Renal pelvis (tissue), 4 donors: ENCODE data around the gene ANKRD60. TPM values are rescaled to one million over a fixed set of nuclear protein-coding genes. Genes with fewer than 3 reads are reported as not detected.

Experiments
- DNase-seq: peaks from one replicate; pipeline ENCODE4 v3.0.0-alpha.2; 2013
- polyA plus RNA-seq, 3 donors: library from polyadenylated mRNA; unstranded; fragments of 120-200 nt; gene quantifications; one replicate each; pipeline ENCODE4 v1.2.1, GENCODE V29; 2013; ENCODE audit not compliant: insufficient read length in 3 of 3

ANKRD60 gene
- polyA plus RNA-seq, 3 donors, result not detected

DNA sequence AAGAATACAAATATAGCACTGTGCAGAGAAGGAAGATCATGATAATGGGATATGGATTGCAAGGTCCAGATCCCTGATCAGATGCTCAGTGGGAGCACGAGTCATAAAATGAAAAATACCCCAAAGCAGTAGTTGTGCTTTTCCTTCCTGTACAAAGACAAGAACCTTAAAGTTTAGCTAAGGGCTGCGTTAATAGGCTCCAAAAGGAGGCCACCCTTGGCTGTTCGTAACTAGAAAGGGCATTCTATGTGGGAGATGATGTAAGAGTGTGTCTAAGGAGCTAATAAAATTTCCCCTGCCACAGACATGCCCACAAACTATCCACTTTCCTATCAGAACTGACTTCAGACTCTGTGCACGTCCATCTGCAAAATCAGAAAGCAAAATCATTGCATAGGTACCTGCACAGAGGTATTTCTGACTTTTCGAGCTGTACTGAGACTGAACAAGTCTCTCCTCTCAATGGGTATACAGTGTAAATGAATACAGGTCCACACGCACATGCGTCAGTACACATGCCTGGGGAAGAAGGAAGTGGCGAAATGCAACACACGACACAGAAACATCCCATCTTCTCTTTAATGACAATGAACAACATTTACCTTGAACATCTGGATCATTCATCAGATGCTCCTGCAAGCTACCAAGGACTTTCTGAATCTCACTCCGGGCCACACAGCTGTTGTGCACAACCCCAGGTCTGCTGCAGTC lies 16.9 kb upstream of the ANKRD60 start:
- no peak for DNase-seq

DNA sequence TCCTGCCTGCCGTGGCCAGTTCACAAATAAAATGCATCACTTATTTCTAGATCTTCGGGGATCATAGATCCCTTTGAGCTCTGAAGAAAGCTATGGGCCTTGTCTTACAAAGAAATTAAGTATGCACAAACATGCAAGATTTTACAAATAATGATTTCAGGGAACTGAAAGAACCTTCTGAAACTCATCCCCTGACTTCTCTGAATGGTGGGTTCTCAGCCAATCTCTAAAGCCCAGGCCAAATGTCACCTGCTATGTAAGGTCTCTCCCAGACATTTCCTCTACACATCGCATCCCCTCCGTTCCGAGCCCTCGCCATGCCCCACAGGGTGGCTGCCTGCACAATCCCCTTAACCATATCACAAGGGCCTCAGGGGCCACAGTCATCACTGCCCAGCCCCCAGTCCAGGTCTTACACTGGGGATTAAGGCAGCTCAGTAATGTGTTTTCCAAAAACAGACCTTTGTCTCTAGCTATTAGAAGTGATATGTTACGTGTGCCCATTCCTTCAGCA lies 16.1 kb upstream of the ANKRD60 start:
- DNase-seq, result no peak

DNA sequence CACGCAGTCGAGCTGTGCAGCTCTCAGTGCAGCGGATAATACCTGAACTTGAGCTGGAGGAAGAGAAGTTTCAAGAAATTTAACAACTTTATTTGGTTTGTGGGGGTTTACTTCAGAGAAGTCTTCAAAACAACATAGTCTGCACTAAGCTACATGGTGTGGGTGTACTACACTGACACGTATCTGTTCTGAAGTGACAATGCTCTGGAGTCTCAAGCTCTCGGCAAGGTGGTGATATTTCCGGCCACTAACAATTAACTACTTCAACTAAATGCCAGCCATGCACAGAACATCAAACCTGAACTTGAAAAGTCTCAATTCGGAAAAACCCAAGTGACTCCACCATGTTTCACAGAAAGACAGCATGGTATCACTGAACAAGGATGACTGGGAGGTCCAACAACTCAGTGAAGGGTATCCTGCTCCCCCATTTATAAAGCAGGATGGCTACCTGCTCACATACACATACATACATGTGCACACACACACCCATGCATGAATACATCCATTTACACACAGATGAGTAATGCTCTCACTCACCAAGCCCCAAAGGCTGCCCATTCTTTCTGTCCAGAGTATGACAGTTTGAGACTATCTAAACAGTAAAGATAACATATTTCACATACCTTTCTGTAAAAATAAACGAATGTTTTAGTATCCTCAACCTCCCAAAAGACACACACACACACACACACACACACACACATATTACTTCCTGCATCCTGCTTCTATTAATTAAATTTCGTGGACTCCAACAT lies 15.4 kb upstream of the ANKRD60 start:
- no peak for DNase-seq

DNA sequence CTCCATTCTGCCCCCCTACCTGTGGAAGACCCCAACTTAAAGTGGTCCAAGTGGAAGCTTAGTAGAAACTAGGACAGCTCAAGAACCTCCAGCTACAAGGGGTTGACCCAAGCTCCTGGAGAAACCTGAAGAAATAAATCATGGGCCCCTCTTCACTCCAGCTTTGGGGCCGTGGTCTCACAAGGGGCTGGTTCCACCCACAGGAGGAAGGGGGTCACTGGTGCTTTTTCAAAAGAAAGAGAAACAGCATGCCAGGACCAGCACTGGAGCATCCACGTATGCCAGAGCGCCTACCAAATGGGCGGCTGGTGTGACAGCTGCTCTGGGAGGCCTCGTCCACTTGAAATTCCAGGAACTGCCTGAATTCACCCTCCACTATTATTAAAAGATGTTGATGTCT lies 14.4 kb upstream of the ANKRD60 start:
- no peak for DNase-seq

DNA sequence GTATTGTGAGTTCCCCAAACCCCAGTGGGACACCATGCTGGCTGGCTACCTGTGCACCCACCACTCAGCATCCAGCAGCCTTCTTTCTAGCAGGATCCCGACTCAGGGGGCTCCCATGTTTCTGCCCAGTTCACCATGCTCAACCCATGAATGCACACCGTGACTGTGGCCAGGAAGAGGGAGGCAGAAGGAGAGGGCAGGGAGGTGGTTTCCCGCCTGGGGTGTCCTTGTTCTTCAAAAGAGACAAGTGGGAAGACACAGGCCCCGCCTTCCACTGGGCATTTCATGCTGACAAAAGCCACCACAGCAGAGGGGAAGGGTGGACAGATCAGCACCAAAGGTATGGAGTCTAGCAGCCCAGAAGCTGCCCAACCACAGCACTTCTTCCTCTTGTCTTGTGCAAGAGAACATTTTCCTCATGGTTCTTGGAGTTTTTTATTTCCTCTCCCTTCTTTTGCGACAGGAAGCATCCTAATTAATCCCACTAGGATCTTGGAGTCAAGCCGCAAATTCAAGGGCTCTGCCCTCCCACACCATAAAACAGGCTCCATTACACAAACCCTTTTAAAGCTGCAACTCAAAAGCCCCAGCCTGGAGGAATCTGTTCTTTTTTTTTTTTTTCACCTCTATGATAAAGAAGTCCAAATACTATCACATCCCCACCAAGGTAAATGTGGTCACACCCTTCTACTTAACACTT lies 13.5 kb upstream of the ANKRD60 start:
- DNase-seq, result no peak

DNA sequence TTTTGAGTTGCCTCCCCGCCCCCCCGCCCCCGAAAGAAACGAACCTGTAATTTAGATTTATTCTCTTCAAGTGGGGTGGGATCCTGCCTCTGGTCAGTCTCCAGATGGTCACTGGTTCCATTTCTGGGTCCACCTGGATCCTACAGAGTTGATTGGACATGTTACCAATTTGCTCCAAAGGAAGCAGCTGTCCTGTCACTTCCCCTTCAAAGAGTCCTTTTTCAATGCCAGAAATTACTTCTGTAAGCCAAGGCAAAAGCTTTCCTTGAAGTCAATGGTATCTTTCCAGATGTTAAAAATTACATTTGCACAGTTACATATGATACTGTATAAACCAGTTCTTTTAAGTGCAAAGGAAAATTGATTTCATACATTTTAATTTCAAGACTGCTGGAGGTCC lies 12.0 kb upstream of the ANKRD60 start:
- DNase-seq, result no peak

DNA sequence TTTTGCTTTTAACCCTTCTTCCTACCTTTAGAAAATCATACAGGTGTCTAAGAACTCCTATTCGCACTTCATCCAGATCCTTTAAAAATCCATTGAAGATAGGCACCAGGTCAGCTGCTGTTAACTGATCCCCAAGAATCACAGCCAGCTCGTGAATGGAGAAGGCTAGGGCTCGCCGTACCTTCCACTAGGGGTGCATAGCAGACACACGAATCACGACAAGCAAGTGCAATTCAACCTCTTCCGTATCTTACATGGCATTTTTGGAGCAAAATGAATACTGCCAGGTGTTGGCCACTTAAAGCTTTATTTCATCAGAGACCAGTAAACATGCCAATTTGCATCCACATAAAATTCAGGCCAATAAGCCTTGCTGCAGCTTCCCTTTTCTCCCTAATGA lies 10.8 kb upstream of the ANKRD60 start:
- no peak for DNase-seq

DNA sequence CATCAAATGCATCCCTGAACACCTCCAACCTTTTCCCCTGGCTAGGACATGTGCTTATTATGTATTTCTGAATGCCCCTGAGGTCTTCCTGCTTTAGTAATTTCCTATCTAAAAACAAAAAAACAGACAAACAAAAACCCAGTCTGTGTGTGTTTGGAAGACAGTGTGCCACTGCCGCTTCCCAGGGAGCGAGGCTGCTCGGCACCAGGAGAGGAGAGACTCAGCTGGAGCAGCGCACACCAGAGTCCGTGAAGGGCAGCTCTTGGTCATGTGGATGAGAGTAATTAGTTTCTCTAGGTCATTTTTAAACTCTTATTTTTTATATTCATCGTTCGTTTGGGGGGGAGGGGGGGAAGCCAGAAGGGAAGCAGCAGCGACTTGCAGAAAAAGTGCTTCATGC lies 10.0 kb upstream of the ANKRD60 start:
- DNase-seq, result no peak

DNA sequence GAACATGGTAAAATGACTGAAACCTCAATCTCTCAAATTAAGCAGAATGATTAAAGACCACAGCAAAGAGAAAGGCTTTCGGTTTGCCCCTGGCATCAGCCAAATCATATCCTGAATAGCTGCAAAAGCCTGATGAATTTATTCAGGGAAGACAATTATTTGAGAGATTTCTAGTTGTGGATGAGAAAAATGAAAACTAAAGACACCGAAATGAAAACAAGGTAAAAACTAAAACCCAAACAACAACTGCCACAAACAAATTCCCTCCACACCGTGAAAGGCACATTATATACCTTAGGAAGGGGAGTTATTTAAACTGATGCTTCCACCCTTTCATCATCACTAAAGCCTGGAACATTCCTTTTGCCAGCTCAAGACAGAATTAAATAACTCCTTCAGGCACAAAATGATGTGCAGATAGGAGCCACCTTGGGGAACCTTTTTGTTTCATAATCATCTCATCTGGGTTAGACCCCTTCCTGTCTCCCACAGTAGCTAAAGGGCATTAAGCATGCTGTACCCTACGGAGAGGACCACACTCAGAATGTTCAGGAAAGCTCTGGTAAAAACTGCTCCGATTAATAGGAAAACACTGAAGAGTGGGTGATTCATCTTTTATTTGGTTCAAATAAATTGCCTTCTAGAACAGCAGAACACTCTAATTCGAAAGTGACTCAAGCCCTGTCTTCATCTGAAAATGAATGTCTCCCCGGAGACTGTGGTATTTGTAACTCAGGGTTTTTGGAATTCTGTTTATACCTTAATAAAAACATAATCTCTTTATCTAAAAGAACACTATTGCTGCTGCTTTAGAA lies 9.1 kb upstream of the ANKRD60 start:
- DNase-seq, result no peak

DNA sequence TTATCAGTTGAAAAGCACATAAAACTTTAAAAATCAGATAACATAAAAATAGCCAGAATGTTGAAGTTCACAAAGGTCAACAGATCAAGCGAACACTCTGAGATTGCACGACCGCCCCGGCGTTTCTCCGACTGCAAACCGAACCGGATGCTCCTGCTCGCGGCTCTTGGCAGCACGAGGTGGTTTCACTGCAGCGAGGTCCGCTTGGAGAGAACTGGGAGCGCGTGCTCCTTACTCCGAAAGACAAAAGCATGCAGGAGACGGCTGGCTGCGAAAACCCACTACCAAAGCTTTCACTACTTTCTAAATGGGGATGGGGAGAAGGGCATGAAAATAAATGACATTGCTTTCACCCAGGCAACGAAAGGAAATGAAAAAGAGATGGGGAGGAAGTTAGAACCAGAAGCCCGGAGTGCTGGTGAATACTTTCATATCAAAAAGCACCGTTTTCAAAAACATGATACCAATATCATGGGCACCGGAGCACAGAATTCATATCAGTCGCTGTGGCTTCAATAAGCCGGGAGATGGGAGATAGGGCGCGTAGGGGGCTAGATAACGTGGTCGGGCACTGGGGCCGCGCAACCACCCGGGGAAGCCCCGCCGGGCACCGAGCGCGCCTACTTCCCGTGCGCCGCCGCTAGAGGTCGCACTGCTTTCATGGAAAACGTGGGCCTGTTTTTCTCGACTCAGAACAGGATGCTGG lies 8.3 kb upstream of the ANKRD60 start:
- peak; percentile 61 for DNase-seq

DNA sequence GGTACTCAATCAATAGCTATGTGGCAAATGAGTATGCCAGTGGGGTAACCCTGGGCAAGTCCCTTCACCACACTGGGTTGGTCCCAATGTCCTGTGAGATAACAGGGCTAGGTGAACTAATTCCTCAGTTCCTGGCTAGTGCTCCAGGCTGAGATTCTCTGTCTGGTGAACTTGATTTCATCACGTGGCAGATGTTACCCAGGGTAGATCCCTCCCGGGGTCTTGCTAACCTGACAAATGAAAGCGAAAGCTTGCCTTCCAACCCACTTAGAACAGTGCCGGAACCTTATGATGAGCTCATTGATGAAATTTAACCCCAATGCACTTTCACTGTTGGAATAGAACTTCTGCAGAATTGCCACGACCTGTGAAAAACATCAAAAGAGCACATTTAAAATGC lies 6.6 kb upstream of the ANKRD60 start:
- no peak for DNase-seq

DNA sequence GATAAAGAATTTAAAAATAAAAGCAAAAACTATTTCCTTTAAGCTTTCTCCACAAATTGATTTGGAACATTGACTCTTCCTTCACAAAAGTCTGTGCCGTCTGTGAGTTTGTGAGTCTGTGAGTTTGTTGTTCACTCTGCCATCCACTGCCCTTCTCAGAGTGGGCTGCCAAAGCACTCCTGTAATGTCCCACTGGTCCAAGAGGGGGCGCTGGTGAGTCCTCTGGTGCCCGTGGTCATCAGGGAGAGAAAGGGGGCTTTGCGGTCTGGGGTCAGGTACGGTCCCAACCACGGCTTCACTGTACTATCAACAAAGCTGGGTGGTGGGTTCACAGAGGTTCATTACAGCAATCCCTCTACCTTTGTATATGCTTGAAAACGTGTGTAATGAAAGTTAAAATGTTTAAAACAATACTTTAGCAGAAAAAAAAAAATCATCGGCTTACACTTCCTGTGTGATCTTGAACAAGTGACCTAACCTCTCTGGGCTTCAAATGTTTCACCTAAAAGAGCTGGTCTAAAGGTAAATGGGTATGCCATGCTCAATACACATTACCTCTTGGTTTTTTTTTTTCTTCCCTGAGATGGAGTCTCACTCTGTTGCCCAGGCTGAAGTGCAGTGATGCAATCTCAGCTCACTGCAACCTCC lies 5.6 kb upstream of the ANKRD60 start:
- DNase-seq, result no peak

DNA sequence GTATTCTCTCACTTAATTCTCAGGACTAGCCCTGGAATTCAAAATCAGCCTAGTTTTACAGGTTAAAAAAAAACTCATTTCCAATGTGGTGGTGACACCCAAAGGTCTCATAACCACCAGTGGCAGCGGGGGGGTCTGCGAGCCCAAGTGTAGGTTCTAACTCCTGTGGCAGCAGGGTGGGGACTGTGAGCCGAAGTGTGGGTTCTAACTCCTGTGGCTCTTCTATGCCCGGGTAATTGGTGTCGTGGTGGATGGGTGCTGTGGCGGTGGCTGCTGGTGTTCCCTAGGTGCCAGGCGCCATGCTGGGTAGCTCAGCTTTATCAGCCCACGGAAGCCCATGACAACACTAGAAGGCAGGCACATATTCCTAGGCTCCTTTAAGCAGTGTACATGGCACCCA lies 4.9 kb upstream of the ANKRD60 start:
- no peak for DNase-seq

DNA sequence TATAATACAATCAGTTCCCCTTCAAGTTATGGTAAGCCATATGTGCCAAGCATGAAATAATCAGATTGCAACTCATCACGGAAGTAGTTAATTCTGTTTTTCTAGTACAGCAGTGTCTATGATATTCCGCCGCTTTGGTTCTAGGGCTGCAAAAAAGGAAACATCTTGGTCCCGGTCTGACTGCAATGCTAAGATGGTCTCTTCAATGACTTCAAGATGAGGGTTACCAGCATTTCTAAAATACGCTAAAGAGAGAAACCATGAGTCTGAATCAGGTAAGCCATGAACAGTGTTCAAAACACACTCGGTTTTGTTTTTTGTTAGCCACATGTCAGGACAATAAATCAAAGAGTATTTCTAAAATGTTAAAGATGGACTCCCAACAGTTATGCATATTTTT lies 3.2 kb upstream of the ANKRD60 start:
- peak; percentile 76 for DNase-seq

DNA sequence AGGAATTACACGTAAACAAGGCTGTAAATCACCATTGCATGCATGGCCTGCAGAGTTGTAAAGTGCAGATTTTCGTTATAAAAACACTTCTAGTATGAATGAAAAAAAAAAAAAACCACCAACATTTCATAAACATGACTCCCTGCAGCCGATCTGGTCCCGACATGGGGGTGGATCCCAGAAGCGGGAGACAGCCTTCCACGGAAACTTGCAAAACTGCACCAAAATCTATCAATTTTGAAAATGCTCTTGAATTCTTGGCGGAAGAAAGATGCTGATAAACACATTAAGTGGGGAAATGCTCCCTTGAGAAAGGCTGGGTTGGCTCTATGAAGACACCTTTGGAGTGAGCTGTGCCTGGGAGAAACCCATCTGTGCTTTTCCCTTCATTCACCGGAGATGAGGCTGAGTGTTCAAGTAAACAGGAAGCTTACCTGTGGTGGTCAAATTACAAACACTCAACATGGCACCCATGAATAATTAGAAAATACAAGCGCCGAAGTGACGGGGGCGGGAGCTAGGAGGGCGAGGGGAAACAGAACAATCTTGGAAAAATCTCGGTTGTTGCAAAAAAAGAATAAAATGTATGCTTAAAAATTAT lies 845 bp upstream of the ANKRD60 start:
- no peak for DNase-seq

DNA sequence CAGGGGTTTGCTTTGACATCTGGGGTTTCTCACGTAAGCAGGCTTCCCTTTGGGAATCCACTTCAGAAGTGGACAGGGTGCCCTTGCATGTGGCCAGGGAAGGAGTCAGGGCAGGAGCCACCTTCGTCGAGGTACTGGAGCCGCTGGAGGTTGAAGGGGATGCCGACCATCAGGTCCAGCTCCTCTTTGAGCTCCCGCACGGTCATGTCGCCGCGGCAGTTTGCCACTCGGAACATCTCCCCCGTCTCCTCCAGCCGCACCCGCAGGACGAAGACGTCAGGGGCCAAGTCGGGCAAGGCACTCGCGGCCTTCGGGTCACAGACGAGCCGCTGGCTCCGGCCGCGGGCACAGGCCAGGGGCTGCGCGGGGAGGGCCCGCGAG lies 360 bp downstream of the ANKRD60 start:
- no peak for DNase-seq

DNA sequence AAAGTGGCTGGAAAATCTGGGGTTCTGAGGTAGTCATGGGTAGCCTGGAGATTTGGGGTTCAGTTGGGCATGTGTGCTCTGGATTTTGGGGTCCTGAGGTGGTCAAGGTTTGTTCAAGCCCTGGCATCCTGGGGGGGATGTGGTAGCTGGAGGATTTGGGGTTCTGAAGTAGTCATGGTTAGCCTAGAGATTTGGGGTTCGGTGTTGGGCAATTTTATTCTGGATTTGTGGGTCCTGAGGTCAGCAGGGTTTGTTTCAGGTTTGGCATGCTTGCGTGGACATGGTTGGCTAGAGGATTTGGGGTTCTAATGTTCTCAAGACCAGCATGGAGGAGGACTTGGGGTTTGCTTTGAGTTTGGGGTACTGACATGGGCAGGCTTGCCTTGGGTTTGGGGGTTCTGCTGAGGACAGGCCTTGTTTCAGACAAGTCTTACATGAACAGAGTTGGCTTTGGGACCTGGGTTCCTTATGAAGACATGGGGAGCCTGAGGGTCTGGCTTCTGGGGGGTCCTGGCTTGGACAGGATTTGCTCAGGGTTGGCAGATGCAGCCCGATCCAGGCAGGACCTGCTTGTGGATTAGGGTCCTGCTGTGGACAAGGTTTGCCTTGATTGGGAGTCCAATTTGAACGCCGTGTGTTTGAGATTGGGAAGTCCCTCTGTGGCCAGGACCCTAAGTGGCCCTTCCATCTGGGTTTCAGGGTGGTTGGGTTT lies 906 bp downstream of the ANKRD60 start:
- no peak for DNase-seq

DNA sequence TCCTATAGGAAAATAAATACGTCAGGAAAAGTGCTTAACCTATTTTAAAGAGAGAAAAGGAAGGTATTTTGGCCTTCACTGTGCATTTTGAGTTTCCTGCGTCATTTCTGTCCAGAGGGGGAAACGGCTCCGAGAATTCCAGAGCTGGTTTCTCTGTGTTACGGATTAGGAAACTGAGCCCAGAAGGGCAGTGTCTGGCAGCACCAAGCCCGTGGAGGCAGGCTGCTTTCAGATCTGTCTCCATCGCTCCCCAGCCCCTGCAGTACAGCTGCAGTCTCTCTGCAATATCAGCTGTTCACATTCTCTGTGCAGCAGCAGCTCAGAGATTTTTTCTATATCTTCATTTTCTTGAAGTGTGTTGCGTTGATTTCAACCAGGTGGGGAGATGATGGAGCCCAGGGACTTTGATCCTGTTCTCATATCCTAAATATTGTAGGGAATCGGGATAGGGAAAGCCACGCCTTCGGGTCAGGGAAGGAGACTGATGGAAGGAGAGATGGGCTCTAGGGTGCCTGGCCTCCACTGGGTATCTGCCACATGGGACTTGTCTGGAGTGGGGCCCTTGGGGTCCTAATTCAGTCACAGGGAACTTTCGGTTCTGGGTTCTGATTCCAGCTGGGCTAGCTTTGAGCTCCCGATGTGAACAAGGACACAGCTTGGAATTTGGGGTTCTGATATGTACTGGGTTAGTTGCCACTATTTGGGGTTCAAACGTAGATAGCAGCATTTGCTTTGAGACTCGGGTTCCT lies 2.8 kb downstream of the ANKRD60 start:
- DNase-seq, result no peak

DNA sequence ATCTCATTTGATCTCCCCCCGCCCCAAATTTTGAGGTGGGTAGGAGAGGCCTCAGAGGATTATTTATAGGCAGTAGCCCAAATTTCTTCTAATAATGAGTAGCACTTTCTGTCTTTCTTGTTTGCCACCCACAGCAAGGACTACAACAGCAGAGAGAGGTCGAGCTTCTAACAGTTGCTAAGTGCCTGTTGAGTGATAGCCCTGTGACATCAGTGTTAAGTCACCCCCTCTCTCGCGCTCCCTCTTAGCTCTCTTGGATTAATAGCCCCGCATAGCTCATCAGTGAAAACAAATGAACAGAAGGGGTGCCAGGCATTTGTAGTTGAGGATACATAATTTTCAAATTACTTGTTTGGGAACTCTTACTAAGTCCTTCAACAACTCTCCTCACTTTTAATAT lies 3.5 kb downstream of the ANKRD60 start:
- DNase-seq, result no peak
